ENCODE results near the gene GTF3C5.

DNA sequence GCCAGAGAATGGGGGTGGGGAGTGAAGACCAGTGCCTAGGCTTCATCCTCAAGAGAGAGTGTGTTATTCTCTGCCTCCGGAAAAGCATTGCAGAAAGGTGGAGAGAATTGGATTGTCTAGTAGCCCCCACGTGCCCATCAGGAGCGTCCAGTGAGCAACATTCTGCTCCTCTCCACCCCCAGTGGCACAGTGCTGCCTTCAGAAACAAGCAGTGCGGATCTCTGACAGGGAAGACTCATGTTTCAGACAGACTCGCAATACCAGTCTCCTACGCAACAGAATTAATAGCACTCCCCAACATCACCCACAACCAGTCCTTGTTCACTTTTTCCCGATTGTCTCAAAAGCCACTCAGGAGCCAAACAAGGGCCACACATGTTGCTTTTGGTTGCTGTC, 16.1 kb downstream of the GTF3C5 start:
- no peak for TF ChIP-seq POLR2A (IDR thresholded peaks at IDR 0.05; ENCODE audit: low read length)
- TF ChIP-seq GATA1 (IDR thresholded peaks at IDR 0.05; ENCODE audit: low read depth, low read length), result no peak

All from erythroblast (primary cell).